Gastroesophageal sphincter (tissue), 4 donors: Measurements from ENCODE around the gene SLC10A3. TPM values are rescaled to one million over a fixed set of nuclear protein-coding genes. Genes with fewer than 3 reads are reported as not detected.

Experiments used
- ATAC-seq: fragments of 150-250 bp; one replicate; pipeline ENCODE4 v1.9.1; 2016; ENCODE audit warnings: mild to moderate bottlenecking, moderate library complexity
- H3K27ac ChIP-seq, 4 donors: fragments of 200-600 bp; sonication (generic) in 3 of 4; 1 replicate in 3 of 4; 2 replicates in 1 of 4; pipeline ENCODE4 v1.5.1; 2016 to 2019
- H3K27me3 ChIP-seq: fragments of 200-600 bp; sonication (generic); one replicate; pipeline ENCODE4 v1.5.1; 2019
- H3K36me3 ChIP-seq, 2 donors: fragments of 200-600 bp; sonication (generic); one replicate each; pipeline ENCODE4 v1.5.1; 2019; ENCODE audit warnings: control low read depth in 1 of 2
- H3K4me1 ChIP-seq, 3 donors: fragments of 200-600 bp; sonication (generic); 1 replicate in 2 of 3; 2 replicates in 1 of 3; pipeline ENCODE4 v1.5.1; 2016 to 2019; ENCODE audit warnings: control low read depth in 2 of 3
- H3K4me3 ChIP-seq, 2 donors: fragments of 200-600 bp; sonication (generic); one replicate each; pipeline ENCODE4 v1.5.1; 2019; ENCODE audit warnings: mild to moderate bottlenecking in 1 of 2, moderate library complexity in 1 of 2
- H3K9me3 ChIP-seq, 3 donors: fragments of 200-600 bp; sonication (generic); one replicate each; pipeline ENCODE4 v1.5.1; 2017 to 2019; ENCODE audit warnings: control low read depth in 2 of 3
- CTCF ChIP-seq, 4 experiments: fragments of 200-600 bp in 2 of 4; fragments of 450-650 bp in 2 of 4; sonication (generic) in 1 of 4; IDR thresholded peaks; one replicate each; pipeline ENCODE4 v1.5.1; 2017 to 2019; ENCODE audit warnings: antibody characterized with exemption in 4 of 4, mild to moderate bottlenecking in 2 of 4, moderate library complexity in 2 of 4
- EP300 ChIP-seq: sonication (generic); formaldehyde crosslinking; IDR thresholded peaks from one replicate; pipeline ENCODE4 v1.6.1; 2017; ENCODE audit warnings: antibody characterized with exemption, mild to moderate bottlenecking
- POLR2A ChIP-seq, 2 donors: fragments of 450-650 bp; IDR thresholded peaks; one replicate each; pipeline ENCODE4 v1.6.1; 2017; ENCODE audit warnings: antibody characterized with exemption in 2 of 2, mild to moderate bottlenecking in 2 of 2, moderate library complexity in 1 of 2
- POLR2AphosphoS5 ChIP-seq: sonication (generic); formaldehyde crosslinking; IDR thresholded peaks from one replicate; pipeline ENCODE4 v1.6.1; 2017; ENCODE audit warnings: antibody characterized with exemption
- WGBS, 2 donors: methylation state at CpG; one replicate each; pipeline ENCODE4 v1.1.5; 2018; ENCODE audit warnings: low coverage in 1 of 2; 5-methylcytosine and 5-hydroxymethylcytosine counted together
- total RNA-seq, 4 donors: library from RNA; depleted of rRNA; stranded (reverse); fragments of >200 nt; gene quantifications; one replicate each; pipeline ENCODE4 v1.1.0, GENCODE V29; 2016

SLC10A3 gene
- total RNA-seq, 4 donors from 2014 or later, result 21.7 to 40.0 (median 31.8) TPM

GRCh38 chrX:154532690-154533089 lies 42.3 kb upstream of the SLC10A3 start:
- TF ChIP-seq CTCF (IDR thresholded peaks at IDR 0.05), result no peak
- no peak for TF ChIP-seq EP300
- TF ChIP-seq POLR2AphosphoS5, result no peak
- TF ChIP-seq POLR2A (IDR thresholded peaks at IDR 0.05), result no peak
- peaks cover 0 to 9% (median 0%) of the 10 kb centered on the region in 3 donors for H3K4me1 ChIP-seq
- WGBS, 2 donors, result no CpG with 5 or more reads among the region's 23 CpGs
- no peaks in the 10 kb centered on the region for H3K9me3 ChIP-seq
- no peak overlapping the region for H3K27ac ChIP-seq
- no peak overlapping the region for H3K4me3 ChIP-seq
- ATAC-seq, result no peak
- H3K27me3 ChIP-seq, result no peaks in the 10 kb centered on the region
- peaks cover 0 to 45% of the 10 kb centered on the region in 2 donors for H3K36me3 ChIP-seq

GRCh38 chrX:154531626-154532025 lies 41.2 kb upstream of the SLC10A3 start:
- ATAC-seq, result no peak
- no peak for TF ChIP-seq POLR2A (IDR thresholded peaks at IDR 0.05)
- Histone ChIP-seq H3K9me3 (no peaks in the 10 kb centered on the region), H3K27ac (no peak overlapping the region), H3K4me3 (no peak overlapping the region), H3K36me3 (peaks cover 0 to 45% of the 10 kb centered on the region in 2 donors), H3K4me1 (peaks cover 0 to 18% (median 0%) of the 10 kb centered on the region in 3 donors), H3K27me3 (no peaks in the 10 kb centered on the region)
- WGBS, 2 donors, result no CpG with 5 or more reads among the region's 16 CpGs

GRCh38 chrX:154530286-154530685 lies 39.9 kb upstream of the SLC10A3 start:
- peaks cover 0 to 19% (median 0%) of the 10 kb centered on the region in 3 donors for H3K4me1 ChIP-seq
- H3K27ac ChIP-seq, result no peak overlapping the region
- H3K27me3 ChIP-seq, result no peaks in the 10 kb centered on the region
- no peak overlapping the region for H3K4me3 ChIP-seq
- TF ChIP-seq EP300 (no peak), POLR2AphosphoS5 (no peak), POLR2A (IDR thresholded peaks at IDR 0.05) (no peak)
- no peak for ATAC-seq
- H3K9me3 ChIP-seq, result no peaks in the 10 kb centered on the region
- WGBS, 2 donors, result 60 to 80% methylated on average over 1 of the region's 11 CpGs
- peaks cover 0 to 39% of the 10 kb centered on the region in 2 donors for H3K36me3 ChIP-seq

GRCh38 chrX:154529206-154529612 lies 38.8 kb upstream of the SLC10A3 start:
- Histone ChIP-seq H3K9me3 (no peaks in the 10 kb centered on the region), H3K4me3 (no peak overlapping the region), H3K4me1 (peaks cover 0 to 14% (median 0%) of the 10 kb centered on the region in 3 donors), H3K27ac (no peak overlapping the region), H3K27me3 (no peaks in the 10 kb centered on the region), H3K36me3 (peaks cover 0 to 32% of the 10 kb centered on the region in 2 donors)
- 40 to 43% methylated on average over 1 of the region's 6 CpGs for WGBS, 2 donors
- ATAC-seq, result no peak
- no peak for TF ChIP-seq POLR2AphosphoS5
- TF ChIP-seq POLR2A (IDR thresholded peaks at IDR 0.05), result no peak
- no peak for TF ChIP-seq CTCF (IDR thresholded peaks at IDR 0.05)
- no peak for TF ChIP-seq EP300

GRCh38 chrX:154526901-154527675 lies 36.7 kb upstream of the SLC10A3 start:
- Histone ChIP-seq H3K27me3 (no peaks in the 10 kb centered on the region), H3K9me3 (no peaks in the 10 kb centered on the region), H3K4me1 (peaks cover 0 to 12% (median 0%) of the 10 kb centered on the region in 3 donors), H3K27ac (peak overlapping the region; percentile 64 to 83 (median 78)), H3K36me3 (peaks cover 0 to 11% of the 10 kb centered on the region in 2 donors), H3K4me3 (peak overlapping the region in 1 of 2 donors; percentile 44)
- peak; percentile 89 for ATAC-seq
- TF ChIP-seq EP300 (no peak), CTCF (IDR thresholded peaks at IDR 0.05) (peak in 3 of 4 experiments; percentile 48 to 64 (median 49)), POLR2AphosphoS5 (peak; percentile 16)
- WGBS, 2 donors, result 33% methylated on average over 5 of the region's 15 CpGs; no CpG with 5 or more reads in 1 of the 2 donors
